Natural killer cell treated with Interleukin-12 subunit alpha and Interleukin-12 subunit beta and Interleukin-15 and Interleukin-18, amount 100 ng/mL, for 72 hours (primary cell): ENCODE results near the gene NAA40. TPM values are rescaled to one million over a fixed set of nuclear protein-coding genes. Genes with fewer than 3 reads are reported as not detected.

ENCODE experiments used
- total RNA-seq, 2 donors: library from RNA; stranded (reverse); gene quantifications; one replicate each; pipeline ENCODE4 v1.2.3, GENCODE V29; 2022

NAA40 gene
- total RNA-seq, 2 donors from 2014 or later = 29.4 to 43.8 TPM

Other genes starting within 250 kb of the NAA40 start
- 1 to 10 TPM; 5.0 to 7.6 TPM for gene ZFTA, start 170.2 kb upstream of the NAA40 start, total RNA-seq
- gene SPINDOC, start 125.5 kb upstream of the NAA40 start, total RNA-seq = 10 to 100 TPM; 34.3 to 65.1 TPM
- 10 to 100 TPM; 54.9 to 68.5 TPM for gene MARK2, start 99.9 kb upstream of the NAA40 start, total RNA-seq
- gene RCOR2, start 21.8 kb upstream of the NAA40 start, total RNA-seq = not detected
- 100 to 1,000 TPM; 383 to 427 TPM for gene COX8A, start 35.6 kb downstream of the NAA40 start, total RNA-seq
- 10 to 100 TPM; 87.8 to 96.6 TPM for gene OTUB1, start 47.4 kb downstream of the NAA40 start, total RNA-seq
- not detected for gene FLRT1, start 96.9 kb downstream of the NAA40 start, total RNA-seq
- 10 to 100 TPM in 1 of 2 donors, 1 to 10 TPM in 1; 3.0 to 12.7 TPM for gene MACROD1, start 227.1 kb downstream of the NAA40 start, total RNA-seq
- 100 to 1,000 TPM; 431 to 450 TPM for gene STIP1, start 247.2 kb downstream of the NAA40 start, total RNA-seq